ENCODE measurements around the gene MYO5A.
"Not testable (repeated sequence)": the region's sequence is repeated elsewhere in the genome, so short reads cannot be mapped to it uniquely, and the experiment has no call there.

- TF ChIP-seq MAX (IDR thresholded peaks at IDR 0.05; ENCODE audit: insufficient read depth, insufficient read length); CTCF (IDR thresholded peaks at IDR 0.05; ENCODE audit: extremely low read depth in 1 of 2, insufficient read depth in 1 of 2, low read depth in 1 of 2, low read length in 2 of 2); POLR2A (IDR thresholded peaks at IDR 0.05; ENCODE audit: low read depth, low read length); EZH2 (IDR thresholded peaks at IDR 0.05; ENCODE audit: borderline replicate concordance, low read depth, low read length, severe bottlenecking); FOS (IDR thresholded peaks at IDR 0.05; ENCODE audit: borderline replicate concordance, insufficient read depth, low read length): not testable (repeated sequence)
- TF ChIP-seq JUN (IDR thresholded peaks at IDR 0.05; ENCODE audit: borderline replicate concordance, insufficient read depth, insufficient read length, low read depth): peak; percentile 4
Measured at GRCh38 chr15:52416566-52416965, 112.1 kb downstream of the MYO5A start.

Data from endothelial cell of umbilical vein (primary cell).